ENCODE data around the gene PSMD11. TPM values are rescaled to one million over a fixed set of nuclear protein-coding genes. Genes with fewer than 3 reads are reported as not detected.
"Not testable (repeated sequence)": the region's sequence is repeated elsewhere in the genome, so short reads cannot be mapped to it uniquely, and the experiment has no call there.

PSMD11 gene
- total RNA-seq, 2 experiments from 2014 or later: 105 to 110 TPM

DNA sequence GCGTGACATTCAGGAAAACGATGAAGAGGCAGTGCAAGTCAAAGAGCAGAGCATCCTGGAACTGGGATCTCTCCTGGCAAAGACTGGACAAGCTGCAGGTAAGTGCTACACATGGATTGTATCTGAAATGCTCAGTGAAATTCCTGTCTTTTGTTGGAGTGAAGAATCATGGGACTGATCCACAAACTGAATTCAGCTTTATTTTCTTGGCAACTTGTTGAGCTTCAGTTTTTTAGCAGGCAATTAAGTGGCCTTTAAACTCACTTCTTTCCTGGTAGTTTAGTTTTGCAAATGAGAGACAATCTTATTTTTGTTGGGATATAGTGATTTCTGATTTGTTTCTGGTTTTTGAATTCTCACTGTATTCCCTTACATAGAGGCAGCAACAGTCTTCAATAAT, 2.6 kb downstream of the PSMD11 start:
- peaks cover 52% of the 10 kb centered on the region for H3K4me1 Mint-ChIP-seq
- POLR2A ChIA-PET: interaction anchor here (3.1 kb wide), 1 partner anchor 57 kb away, joined by 9 read pairs; no protein-coding TSS in a partner anchor

DNA sequence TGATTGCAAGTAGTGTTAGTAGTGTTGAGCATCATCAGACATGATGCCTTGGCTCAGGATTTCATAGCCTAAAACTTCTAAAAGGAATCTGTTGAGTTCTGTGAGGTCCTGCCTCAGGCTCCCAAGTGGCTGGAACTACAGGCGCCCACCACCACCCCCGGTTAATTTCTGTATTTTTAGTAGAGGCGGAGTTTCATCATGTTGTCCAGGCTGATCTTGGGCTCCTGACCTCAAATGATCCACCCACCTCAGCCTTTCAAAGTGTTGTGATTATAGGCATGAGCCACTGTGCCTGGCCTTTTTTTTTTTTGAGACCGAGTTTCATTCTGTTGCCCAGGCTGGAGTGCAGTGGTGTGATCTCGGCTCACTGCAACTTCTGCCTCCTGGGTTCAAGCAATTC, 5.7 kb downstream of the PSMD11 start:
- no peak overlapping the region for H3K27ac Mint-ChIP-seq
- H3K4me3 Mint-ChIP-seq: no peak overlapping the region
- peaks cover 83% of the 10 kb centered on the region for H3K36me3 Mint-ChIP-seq (ENCODE audit: low read depth)
- CTCF ChIA-PET: interaction anchor here (9.2 kb wide), 1 partner anchor 12 kb away, joined by 102 read pairs; no protein-coding TSS in a partner anchor
- peaks cover 41% of the 10 kb centered on the region for H3K4me1 Mint-ChIP-seq
- no peaks in the 10 kb centered on the region for H3K9me3 Mint-ChIP-seq
- DNase-seq: no peak
- POLR2A ChIA-PET: no interaction called here
- no peaks in the 10 kb centered on the region for H3K27me3 Mint-ChIP-seq

More for the DNA sequence above, 2.6 kb downstream of the PSMD11 start:
- no peak for DNase-seq
- no peak overlapping the region for H3K27ac Mint-ChIP-seq
- H3K9me3 Mint-ChIP-seq: no peaks in the 10 kb centered on the region
- peaks cover 8% of the 10 kb centered on the region for H3K27me3 Mint-ChIP-seq
- H3K36me3 Mint-ChIP-seq (ENCODE audit: low read depth): peaks cover 54% of the 10 kb centered on the region
- CTCF ChIA-PET: interaction anchor here (9.2 kb wide), 1 partner anchor 15 kb away, joined by 102 read pairs; no protein-coding TSS in a partner anchor
- no peak overlapping the region for H3K4me3 Mint-ChIP-seq

DNA sequence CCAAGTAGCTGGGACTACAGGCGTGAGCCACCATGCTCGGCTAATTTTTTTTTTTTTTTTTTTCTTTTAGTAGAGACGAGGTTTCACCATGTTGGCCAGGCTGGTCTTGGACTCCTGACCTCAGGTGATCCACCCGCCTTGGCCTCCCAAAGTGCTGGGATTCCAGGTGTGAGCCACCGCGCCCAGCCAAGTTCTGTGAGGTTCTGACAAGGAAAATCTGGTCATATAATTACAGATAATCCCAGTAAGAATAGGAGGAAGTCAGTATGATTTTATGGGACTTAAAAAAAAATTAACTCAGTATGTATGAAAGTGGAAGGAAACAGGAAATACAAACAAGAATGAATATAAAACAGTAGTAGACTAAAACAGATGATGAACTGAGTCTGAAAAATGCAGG, 6.1 kb downstream of the PSMD11 start:
- CTCF ChIA-PET: interaction anchor here (0.6 to 9.2 kb wide), 2 partner anchors 11 to 736 kb away, joined by 4 to 102 read pairs; no protein-coding TSS in a partner anchor
- POLR2A ChIA-PET, H3K27ac Mint-ChIP-seq, H3K4me3 Mint-ChIP-seq, H3K9me3 Mint-ChIP-seq, H3K27me3 Mint-ChIP-seq, DNase-seq: not testable (repeated sequence)
- Mint-ChIP-seq H3K36me3 (ENCODE audit: low read depth) (peaks cover 86% of the 10 kb centered on the region), H3K4me1 (peaks cover 38% of the 10 kb centered on the region)

DNA sequence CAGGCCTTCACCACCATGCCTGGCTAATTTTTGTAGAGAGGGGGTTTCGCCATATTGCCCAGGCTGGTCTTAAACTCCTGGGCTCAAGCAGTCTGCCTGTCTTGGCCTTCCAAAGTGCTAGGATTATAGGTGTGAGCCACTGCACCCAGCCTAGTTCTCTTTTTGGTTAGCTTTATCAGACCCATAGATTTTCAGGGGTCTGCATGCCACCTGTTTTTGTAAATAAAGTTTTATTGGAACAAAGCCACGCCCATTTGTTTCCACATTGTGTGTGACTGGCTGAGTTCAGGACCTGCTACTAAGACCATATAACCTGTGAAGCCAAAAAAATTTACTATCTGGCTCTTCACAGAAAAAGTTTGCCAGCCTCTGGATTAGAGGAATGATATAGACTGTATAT, 7.6 kb downstream of the PSMD11 start:
- peaks cover 80% of the 10 kb centered on the region for H3K36me3 Mint-ChIP-seq (ENCODE audit: low read depth)
- H3K4me3 Mint-ChIP-seq: no peak overlapping the region
- CTCF ChIA-PET: interaction anchor here (9.2 kb wide), 1 partner anchor 10 kb away, joined by 102 read pairs; no protein-coding TSS in a partner anchor
- POLR2A ChIA-PET: no interaction called here
- DNase-seq: no peak
- H3K27ac Mint-ChIP-seq: no peak overlapping the region
- no peaks in the 10 kb centered on the region for H3K9me3 Mint-ChIP-seq
- H3K27me3 Mint-ChIP-seq: no peaks in the 10 kb centered on the region
- peaks cover 26% of the 10 kb centered on the region for H3K4me1 Mint-ChIP-seq

DNA sequence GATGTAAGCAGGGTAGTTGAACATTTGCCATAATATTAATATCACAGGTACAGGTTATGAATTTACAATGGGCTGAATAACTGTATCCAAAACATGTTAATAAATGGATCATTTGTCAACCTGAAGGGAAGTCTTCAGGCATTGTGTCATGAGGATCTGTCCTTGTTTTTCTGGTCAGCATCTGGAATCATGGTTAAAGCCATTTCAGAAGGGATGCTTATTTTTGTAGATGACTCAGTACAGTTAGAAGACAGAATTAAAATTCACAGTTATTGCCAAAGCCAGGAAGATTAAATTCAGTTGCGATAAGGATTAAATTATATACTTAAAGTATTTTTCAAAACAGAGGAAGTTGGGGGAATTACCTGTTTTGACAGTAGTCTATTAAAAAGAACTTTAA, 8.0 kb downstream of the PSMD11 start:
- CTCF ChIA-PET: interaction anchor here (1.4 to 9.2 kb wide), 2 partner anchors 8 to 10 kb away, joined by 4 to 102 read pairs; partner anchors contain the start of gene PSMD11
- Mint-ChIP-seq H3K27me3 (no peaks in the 10 kb centered on the region), H3K4me3 (no peak overlapping the region), H3K27ac (no peak overlapping the region), H3K9me3 (no peaks in the 10 kb centered on the region), H3K4me1 (peaks cover 24% of the 10 kb centered on the region), H3K36me3 (ENCODE audit: low read depth) (peaks cover 80% of the 10 kb centered on the region)
- POLR2A ChIA-PET: no interaction called here
- DNase-seq: no peak

DNA sequence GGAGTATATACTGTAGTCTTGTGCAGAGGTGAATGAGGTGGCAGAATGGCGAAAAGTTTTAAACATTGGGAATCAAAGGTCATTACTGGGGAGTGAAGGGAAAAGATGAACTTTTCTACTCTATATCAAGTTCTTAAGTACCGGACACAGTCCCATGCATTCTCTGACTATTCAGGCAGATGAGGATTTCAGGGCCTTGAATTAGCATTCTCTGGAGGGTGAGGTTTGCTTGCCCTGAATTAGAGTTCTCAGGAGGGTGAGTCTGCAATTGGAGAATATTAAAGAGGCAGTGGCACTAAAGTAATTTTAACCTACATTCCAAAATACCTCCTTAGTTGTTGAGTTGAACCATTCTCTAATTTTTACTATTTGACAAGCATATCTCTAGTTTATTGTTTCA, 9.1 kb downstream of the PSMD11 start:
- CTCF ChIA-PET: interaction anchor here (1.4 kb wide), 1 partner anchor 9 kb away, joined by 4 read pairs; the partner anchor contains the start of gene PSMD11
- Mint-ChIP-seq H3K27me3 (no peaks in the 10 kb centered on the region), H3K4me3 (no peak overlapping the region), H3K9me3 (no peaks in the 10 kb centered on the region), H3K4me1 (peaks cover 31% of the 10 kb centered on the region), H3K36me3 (ENCODE audit: low read depth) (peaks cover 84% of the 10 kb centered on the region), H3K27ac (no peak overlapping the region)
- no peak for DNase-seq
- POLR2A ChIA-PET: interaction anchor here (2.0 kb wide), 1 partner anchor 9 kb away, joined by 9 read pairs; the partner anchor contains the start of gene PSMD11

DNA sequence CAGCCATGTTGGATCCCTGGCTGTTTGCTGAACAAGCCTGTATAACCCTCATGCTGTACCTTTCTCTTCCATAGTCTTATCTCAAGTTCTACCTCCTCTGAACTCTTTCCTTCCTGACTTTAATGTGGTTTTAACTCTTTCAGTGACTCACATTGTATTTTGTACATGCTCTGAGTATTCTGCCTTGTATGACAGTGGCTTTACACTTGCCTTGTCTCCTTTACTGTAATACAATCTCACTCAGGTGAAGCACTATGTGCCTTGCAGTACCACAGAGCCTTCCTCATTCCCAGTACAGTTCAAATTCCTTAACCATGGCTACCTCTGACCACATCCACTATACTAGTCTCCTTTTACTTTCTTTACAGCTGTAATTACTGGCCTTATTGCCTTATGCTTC, 14.1 kb downstream of the PSMD11 start:
- Mint-ChIP-seq H3K4me3 (no peak overlapping the region), H3K27me3 (no peaks in the 10 kb centered on the region), H3K9me3 (no peaks in the 10 kb centered on the region), H3K27ac (peak overlapping the region; percentile 0), H3K4me1 (peaks cover 31% of the 10 kb centered on the region), H3K36me3 (ENCODE audit: low read depth) (peaks cover 68% of the 10 kb centered on the region)
- no peak for DNase-seq
- ChIA-PET POLR2A (interaction anchor here (2.4 kb wide), 1 partner anchor 13 kb away, joined by 8 read pairs; the partner anchor contains the start of gene PSMD11), CTCF (interaction anchor here (7.4 kb wide), 1 partner anchor 11 kb away, joined by 102 read pairs; the partner anchor contains the start of gene PSMD11)

DNA sequence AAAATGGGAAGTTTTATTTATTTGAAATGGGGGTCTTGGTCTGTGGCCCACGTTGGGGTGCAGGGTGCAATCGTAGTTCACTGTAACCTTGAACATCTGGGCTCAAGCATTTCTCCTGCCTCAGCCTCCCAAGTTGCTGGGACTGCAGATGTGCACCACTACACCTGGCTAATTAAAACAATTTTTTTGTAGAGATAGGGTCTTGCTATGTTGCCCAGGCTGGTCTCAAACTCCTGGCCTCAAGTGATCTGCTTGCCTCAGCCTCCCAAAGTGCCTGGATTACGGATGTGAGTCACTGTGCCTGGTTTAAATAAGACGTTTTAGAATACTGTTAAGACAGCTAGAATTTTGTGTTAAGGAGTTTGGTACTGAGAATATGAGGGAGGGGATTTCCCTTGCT, 15.7 kb downstream of the PSMD11 start:
- no peak for DNase-seq
- H3K9me3 Mint-ChIP-seq: no peaks in the 10 kb centered on the region
- ChIA-PET CTCF (interaction anchor here (0.7 to 7.4 kb wide), 3 partner anchors 9 to 69 kb away, joined by 3 to 102 read pairs (median 3); partner anchors contain the start of gene PSMD11), POLR2A (no interaction called here)
- peaks cover 66% of the 10 kb centered on the region for H3K36me3 Mint-ChIP-seq (ENCODE audit: low read depth)
- H3K27me3 Mint-ChIP-seq: no peaks in the 10 kb centered on the region
- no peak overlapping the region for H3K4me3 Mint-ChIP-seq
- H3K4me1 Mint-ChIP-seq: peaks cover 27% of the 10 kb centered on the region
- H3K27ac Mint-ChIP-seq: no peak overlapping the region

DNA sequence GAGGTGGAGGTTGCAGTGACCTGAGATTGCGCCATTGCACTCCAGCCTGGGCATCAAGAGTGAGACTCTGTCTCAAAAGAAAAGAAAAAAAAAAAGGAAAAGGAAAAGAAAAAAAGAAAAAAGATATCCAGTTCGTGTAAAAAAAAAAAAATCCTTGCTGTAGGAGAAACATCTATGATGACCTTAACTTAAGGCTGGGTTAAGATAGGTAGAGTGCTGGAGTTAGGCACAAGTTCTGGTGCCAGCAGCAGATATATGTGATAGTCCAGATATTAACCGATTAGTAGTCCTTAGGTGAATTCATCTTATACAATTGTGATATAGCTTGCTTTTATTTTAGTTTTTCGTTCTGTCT, 17.2 kb downstream of the PSMD11 start:
- H3K9me3 Mint-ChIP-seq: no peaks in the 10 kb centered on the region
- H3K4me1 Mint-ChIP-seq: peaks cover 26% of the 10 kb centered on the region
- ChIA-PET CTCF (interaction anchor here (0.7 to 7.4 kb wide), 28 partner anchors 10 to 290 kb away, joined by 3 to 102 read pairs (median 6); partner anchors contain the start of genes CDK5R1 and PSMD11), POLR2A (interaction anchor here (1.2 to 1.9 kb wide), 4 partner anchors 17 to 128 kb away, joined by 3 to 9 read pairs (median 4); partner anchors contain the start of genes PSMD11 and ZNF207)
- H3K27ac Mint-ChIP-seq: peak overlapping the region; percentile 37
- H3K27me3 Mint-ChIP-seq: no peaks in the 10 kb centered on the region
- DNase-seq: no peak
- H3K36me3 Mint-ChIP-seq (ENCODE audit: low read depth): peaks cover 68% of the 10 kb centered on the region
- no peak overlapping the region for H3K4me3 Mint-ChIP-seq

DNA sequence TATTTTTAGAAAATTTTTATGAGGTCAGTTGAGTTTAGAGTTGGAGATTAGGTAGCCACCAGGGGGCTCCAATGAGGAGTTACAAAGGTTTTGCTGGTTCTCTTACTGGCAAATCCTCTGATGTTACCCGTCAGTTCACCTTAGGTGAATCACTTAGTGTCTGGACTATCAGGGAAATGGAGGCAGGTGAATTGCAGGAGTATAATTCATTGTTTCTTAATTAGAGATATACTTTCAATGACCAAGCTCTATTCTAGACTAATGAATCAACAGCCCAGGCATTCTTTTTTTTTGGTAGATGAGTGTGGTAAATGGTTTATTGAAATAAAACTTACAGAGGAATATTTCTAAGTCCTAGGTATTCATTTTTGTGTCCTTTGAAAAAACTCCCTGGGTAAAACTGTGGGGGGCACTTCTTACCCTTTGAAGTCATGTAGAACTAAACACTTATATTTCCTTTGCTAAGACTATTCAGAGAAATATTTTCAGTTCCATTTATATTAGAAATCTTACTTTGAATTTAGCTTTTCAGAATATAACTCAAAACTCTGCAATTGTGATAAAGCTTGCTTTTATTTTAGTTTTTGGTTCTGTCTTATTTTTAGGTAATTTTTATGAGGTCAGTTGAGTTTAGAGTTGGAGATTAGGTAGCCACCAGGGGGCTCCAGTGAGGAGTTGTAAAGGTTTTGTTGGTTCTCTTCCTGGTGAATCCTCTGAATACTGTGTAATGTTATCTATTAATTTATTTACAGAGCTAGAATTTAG, 17.7 kb downstream of the PSMD11 start:
- peak overlapping the region; percentile 37 for H3K27ac Mint-ChIP-seq
- no peaks in the 10 kb centered on the region for H3K9me3 Mint-ChIP-seq
- H3K36me3 Mint-ChIP-seq (ENCODE audit: low read depth): peaks cover 68% of the 10 kb centered on the region
- peaks cover 23% of the 10 kb centered on the region for H3K4me1 Mint-ChIP-seq
- no peak overlapping the region for H3K4me3 Mint-ChIP-seq
- no peaks in the 10 kb centered on the region for H3K27me3 Mint-ChIP-seq
- peak; percentile 71 for DNase-seq
- POLR2A ChIA-PET: interaction anchor here (1.2 to 1.9 kb wide), 4 partner anchors 18 to 129 kb away, joined by 3 to 9 read pairs (median 4); partner anchors contain the start of genes PSMD11 and ZNF207
- CTCF ChIA-PET: interaction anchor here (0.6 to 7.4 kb wide), 42 partner anchors 9 to 415 kb away, joined by 3 to 102 read pairs (median 5); partner anchors contain the start of genes CDK5R1, MYO1D and PSMD11

DNA sequence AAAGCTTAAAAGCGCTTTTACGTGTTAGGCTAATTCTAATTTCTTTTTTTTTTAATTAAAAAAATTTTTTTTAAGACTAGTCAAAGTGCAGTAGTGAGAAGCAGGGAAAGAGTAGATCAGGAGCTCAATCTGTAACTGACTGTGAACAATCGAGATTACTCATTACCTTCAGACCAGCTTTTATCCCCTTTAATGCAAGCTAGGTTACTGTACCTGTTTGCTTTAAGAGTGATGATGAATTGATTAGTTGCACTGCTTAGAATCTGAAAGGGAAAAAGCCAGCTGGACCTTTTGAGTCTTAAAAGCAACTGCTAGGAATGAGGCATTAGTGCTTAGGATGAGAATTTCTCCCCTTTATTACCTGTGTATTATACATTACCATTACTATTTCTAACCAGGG, 19.0 kb downstream of the PSMD11 start:
- Mint-ChIP-seq H3K9me3 (no peaks in the 10 kb centered on the region), H3K36me3 (ENCODE audit: low read depth) (peaks cover 64% of the 10 kb centered on the region), H3K27ac (no peak overlapping the region), H3K27me3 (no peaks in the 10 kb centered on the region), H3K4me1 (peaks cover 13% of the 10 kb centered on the region), H3K4me3 (no peak overlapping the region)
- POLR2A ChIA-PET: interaction anchor here (1.4 kb wide), 1 partner anchor 414 kb away, joined by 3 read pairs; the partner anchor contains the start of gene MYO1D
- no peak for DNase-seq
- CTCF ChIA-PET: interaction anchor here (0.6 to 7.4 kb wide), 15 partner anchors 9 to 1772 kb away, joined by 3 to 102 read pairs (median 5); partner anchors contain the start of genes CDK5R1, MYO1D and PSMD11

DNA sequence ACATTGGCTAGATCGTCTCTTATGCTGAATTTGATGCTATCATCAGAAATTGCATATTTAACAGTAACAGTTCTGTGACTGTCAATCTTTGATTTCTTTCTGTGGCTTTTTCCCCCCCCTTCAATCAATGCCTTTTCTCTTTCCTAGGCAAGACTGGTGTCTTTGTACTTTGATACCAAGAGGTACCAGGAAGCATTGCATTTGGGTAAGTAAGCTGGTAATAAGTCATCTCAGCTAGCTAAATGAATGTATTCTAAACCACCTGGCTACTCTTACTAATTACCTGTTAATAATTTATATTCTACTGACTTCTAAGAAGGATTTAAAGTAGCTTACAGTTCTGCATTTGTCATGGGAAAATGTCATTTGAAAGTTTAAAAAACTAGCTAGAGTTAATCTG, 20.1 kb downstream of the PSMD11 start:
- no peak for DNase-seq
- no peak overlapping the region for H3K4me3 Mint-ChIP-seq
- peaks cover 9% of the 10 kb centered on the region for H3K4me1 Mint-ChIP-seq
- ChIA-PET POLR2A (interaction anchor here (0.7 to 1.5 kb wide), 2 partner anchors 19 kb away, joined by 3 read pairs; no protein-coding TSS in a partner anchor), CTCF (interaction anchor here (1.1 to 7.4 kb wide), 3 partner anchors 10 to 19 kb away, joined by 3 to 102 read pairs (median 8); partner anchors contain the start of gene PSMD11)
- H3K27ac Mint-ChIP-seq: no peak overlapping the region
- peaks cover 65% of the 10 kb centered on the region for H3K36me3 Mint-ChIP-seq (ENCODE audit: low read depth)
- H3K27me3 Mint-ChIP-seq: no peaks in the 10 kb centered on the region
- no peaks in the 10 kb centered on the region for H3K9me3 Mint-ChIP-seq

DNA sequence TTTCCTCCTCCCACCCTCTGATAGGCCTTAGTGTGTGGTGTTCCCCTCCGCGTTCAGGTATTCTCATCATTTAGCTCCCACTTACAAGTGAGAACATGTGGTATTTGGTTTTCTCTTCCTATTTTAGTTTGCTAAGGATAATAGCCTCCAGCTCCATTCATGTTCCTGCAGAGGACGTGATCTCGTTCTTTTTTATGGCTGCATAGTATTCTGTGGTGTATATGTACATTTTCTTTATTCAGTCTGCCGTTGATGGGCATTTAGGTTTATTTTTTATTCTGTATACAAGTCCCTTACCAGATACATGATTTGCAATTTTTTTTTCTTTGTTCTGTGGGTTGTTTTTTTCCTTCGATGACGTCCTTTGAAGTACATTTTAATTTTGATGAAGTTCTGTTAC, 23.6 kb downstream of the PSMD11 start:
- ChIA-PET POLR2A (interaction anchor here (0.7 to 1.6 kb wide), 2 partner anchors 23 to 449 kb away, joined by 3 read pairs; no protein-coding TSS in a partner anchor), CTCF (interaction anchor here (0.5 to 1.4 kb wide), 2 partner anchors 59 to 129 kb away, joined by 3 to 4 read pairs; no protein-coding TSS in a partner anchor)
- peaks cover 66% of the 10 kb centered on the region for H3K36me3 Mint-ChIP-seq (ENCODE audit: low read depth)
- no peak for DNase-seq
- no peak overlapping the region for H3K27ac Mint-ChIP-seq
- no peak overlapping the region for H3K4me3 Mint-ChIP-seq
- no peaks in the 10 kb centered on the region for H3K9me3 Mint-ChIP-seq
- H3K27me3 Mint-ChIP-seq: no peaks in the 10 kb centered on the region
- no peaks in the 10 kb centered on the region for H3K4me1 Mint-ChIP-seq

All from activated CD4-positive, alpha-beta memory T cell treated with anti-CD3 and anti-CD28 coated beads, Interleukin-2, amount 10 ng/mL, durations not matched to agents 7 days and 5 days (primary cell).